Natural killer cell treated with Interleukin-12 subunit alpha and Interleukin-12 subunit beta and Interleukin-15 and Interleukin-18, amount 100 ng/mL, for 72 hours (primary cell): Measurements from ENCODE around the gene CACNA1B. TPM values are rescaled to one million over a fixed set of nuclear protein-coding genes. Genes with fewer than 3 reads are reported as not detected.
"Not testable (repeated sequence)": the region's sequence is repeated elsewhere in the genome, so short reads cannot be mapped to it uniquely, and the experiment has no call there.

Experiments used
- ATAC-seq, 2 donors: fragments of 150-1000 bp; cut with Tn5 transposase in 1 of 2; sonication (Bioruptor Pico), chemical (Tn5 transposase) in 1 of 2; 2 replicates each; pipeline ENCODE4 v1.10.0; 2021
- DNase-seq: peaks from one replicate; pipeline ENCODE4 v3.0.0; 2022; ENCODE audit warnings: low spot score
- H3K27ac Mint-ChIP-seq, 2 donors: 1 replicate in 1 of 2; 2 replicates in 1 of 2; pipeline ENCODE4 v1.8.0; 2022; ENCODE audit warnings: mixed read lengths in 2 of 2, mild to moderate bottlenecking in 1 of 2, moderate library complexity in 1 of 2
- H3K27me3 Mint-ChIP-seq, 2 donors: 1 replicate in 1 of 2; 2 replicates in 1 of 2; pipeline ENCODE4 v1.8.0; 2022; ENCODE audit warnings: mixed read lengths in 2 of 2
- H3K36me3 Mint-ChIP-seq: one replicate; pipeline ENCODE4 v1.8.0; 2022; ENCODE audit warnings: mixed read lengths
- H3K4me1 Mint-ChIP-seq, 2 donors: 1 replicate in 1 of 2; 2 replicates in 1 of 2; pipeline ENCODE4 v1.8.0; 2022; ENCODE audit warnings: low read depth in 2 of 2, mixed read lengths in 2 of 2, mild to moderate bottlenecking in 1 of 2
- H3K4me3 Mint-ChIP-seq: one replicate; pipeline ENCODE4 v1.8.0; 2022; ENCODE audit warnings: mixed read lengths
- H3K9me3 Mint-ChIP-seq: 2 replicates; pipeline ENCODE4 v1.8.0; 2022; ENCODE audit warnings: mixed read lengths
- total RNA-seq, 2 donors: library from RNA; stranded (reverse); gene quantifications; one replicate each; pipeline ENCODE4 v1.2.3, GENCODE V29; 2022

Gene CACNA1B
- total RNA-seq, 2 donors from 2014 or later: 0.11 to 0.90 TPM

DNA sequence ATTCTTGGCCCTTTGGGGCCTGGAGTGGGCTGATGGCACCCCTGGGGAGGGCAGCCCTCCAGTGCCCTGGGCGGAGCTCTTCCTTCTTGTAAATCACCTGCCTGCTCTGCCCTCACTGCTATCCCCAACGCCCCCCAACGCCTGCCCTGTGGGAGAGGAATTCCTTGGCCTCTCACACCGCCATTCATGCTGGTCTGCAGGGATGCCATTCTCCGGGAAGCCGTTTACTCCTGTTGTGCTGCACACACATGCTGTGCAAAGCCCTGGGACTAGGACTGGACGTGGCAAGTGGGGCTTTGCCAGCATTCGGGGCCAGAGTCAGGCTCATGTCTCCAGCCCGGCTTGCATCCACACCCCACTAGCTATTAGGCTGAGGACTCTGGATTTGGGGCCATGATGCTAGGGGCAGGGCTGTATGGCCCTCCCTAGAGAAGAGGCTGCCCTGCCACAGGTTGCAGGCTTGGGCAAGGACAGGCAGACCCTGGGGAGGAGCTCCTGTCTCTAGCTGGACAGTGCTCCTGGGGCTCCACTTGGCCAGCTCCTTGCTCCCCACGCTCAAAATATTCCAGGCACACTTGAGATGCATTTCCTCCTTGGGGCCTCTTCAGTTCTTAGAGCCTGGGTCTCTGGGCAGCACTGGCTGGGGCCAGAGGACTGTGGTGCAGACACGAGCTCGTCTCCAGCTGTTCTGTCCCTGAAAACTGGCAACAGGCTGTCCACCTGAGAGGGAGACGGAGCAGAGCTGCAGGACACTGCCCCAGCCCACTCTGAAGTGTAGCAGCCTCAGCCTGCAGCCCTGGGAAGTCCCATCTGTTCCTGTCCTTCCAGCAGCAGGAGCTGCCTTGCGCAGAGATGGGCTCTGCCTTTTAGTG, 226.9 kb downstream of the CACNA1B start:
- no peaks in the 10 kb centered on the region for H3K9me3 Mint-ChIP-seq
- ATAC-seq (no peak), DNase-seq (peak; percentile 39)
- H3K4me3 Mint-ChIP-seq: no peak overlapping the region
- peaks cover 5 to 12% of the 10 kb centered on the region in 2 donors for H3K27me3 Mint-ChIP-seq
- no peak overlapping the region for H3K27ac Mint-ChIP-seq
- H3K4me1 Mint-ChIP-seq: no peaks in the 10 kb centered on the region
- no peaks in the 10 kb centered on the region for H3K36me3 Mint-ChIP-seq

DNA sequence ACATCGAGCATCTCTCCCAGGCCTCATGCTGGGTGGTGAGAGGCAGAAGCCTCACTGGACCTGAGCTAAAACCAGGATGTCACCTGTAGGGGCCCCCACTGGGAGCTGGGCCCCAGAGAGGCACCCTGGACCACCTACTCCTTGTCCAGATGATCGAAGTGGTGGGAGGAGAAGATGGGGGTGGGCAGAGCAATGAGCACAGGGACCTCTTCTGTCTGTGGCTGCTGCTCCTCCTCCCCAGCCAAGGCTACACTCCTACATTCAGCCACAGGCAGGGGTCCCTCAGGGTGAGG, 227.5 kb downstream of the CACNA1B start:
- Mint-ChIP-seq H3K36me3 (no peaks in the 10 kb centered on the region), H3K4me1 (no peaks in the 10 kb centered on the region), H3K27ac (no peak overlapping the region), H3K4me3 (no peak overlapping the region), H3K9me3 (no peaks in the 10 kb centered on the region), H3K27me3 (peaks cover 5 to 12% of the 10 kb centered on the region in 2 donors)
- DNase-seq (peak; percentile 18), ATAC-seq (no peak)

DNA sequence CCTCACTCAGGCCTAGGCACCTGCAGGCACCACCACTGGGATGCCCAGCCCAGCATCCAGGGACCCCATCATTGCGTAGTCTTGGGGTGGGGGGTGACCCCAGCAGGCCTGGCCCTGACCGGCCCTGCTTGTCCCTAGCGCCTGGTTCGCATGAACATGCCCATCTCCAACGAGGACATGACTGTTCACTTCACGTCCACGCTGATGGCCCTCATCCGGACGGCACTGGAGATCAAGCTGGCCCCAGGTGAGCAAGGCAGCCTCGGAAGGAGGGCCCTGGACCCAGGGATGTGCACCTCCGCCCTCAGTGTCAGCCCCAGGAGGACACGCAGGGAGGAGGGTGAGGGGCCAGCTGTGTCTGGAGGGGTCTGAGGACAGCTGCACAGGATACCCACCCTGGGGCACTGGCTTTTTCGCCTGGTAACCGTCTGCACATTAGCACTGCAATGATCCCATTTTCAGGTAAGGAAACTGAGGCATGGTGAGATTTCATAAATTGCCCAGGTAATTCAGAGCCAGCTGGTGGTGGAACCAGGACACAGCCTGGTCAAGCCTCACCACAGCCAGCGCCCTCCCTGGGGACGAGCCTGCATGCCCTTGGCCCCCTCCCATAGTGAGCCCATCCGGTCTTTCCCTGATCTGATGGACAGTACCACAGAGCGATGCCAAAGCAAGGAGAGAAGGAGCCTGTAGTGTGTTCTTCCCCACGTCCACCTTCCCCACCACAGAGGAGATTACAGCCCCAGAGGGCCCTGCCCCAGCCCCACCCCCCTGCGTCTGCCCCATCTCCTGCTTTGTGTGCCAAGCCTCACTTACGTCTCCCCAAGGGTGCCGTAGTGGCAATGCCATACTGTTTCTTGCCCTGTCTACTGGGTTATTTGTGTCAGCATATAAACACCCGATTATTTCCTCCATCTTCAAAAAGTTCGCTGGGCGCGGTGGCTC, 228.3 kb downstream of the CACNA1B start:
- DNase-seq (peak; percentile 57), ATAC-seq (no peak)
- H3K4me1 Mint-ChIP-seq: no peaks in the 10 kb centered on the region
- H3K4me3 Mint-ChIP-seq: no peak overlapping the region
- H3K36me3 Mint-ChIP-seq: no peaks in the 10 kb centered on the region
- H3K27me3 Mint-ChIP-seq: peaks cover 5 to 12% of the 10 kb centered on the region in 2 donors
- no peak overlapping the region for H3K27ac Mint-ChIP-seq
- no peaks in the 10 kb centered on the region for H3K9me3 Mint-ChIP-seq

DNA sequence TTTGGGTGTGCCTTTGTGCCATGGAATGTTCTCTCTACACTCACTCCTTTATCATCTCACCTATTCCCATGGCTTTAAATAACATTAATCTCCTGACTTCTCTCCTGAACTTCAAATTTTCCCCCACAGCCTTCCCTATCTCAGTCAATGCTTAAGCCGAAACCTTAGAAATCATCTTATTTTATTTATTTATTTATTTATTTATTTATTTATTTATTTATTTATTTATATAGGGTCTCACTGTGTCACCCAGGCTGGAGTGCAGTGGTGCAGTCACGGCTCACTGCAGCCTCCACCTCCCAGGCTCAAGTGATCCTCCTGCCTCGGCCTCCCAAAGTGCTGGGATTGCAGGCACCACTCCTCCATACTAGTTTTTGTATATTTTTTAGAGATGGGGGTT, 229.5 kb downstream of the CACNA1B start:
- not testable (repeated sequence) for H3K36me3 Mint-ChIP-seq, H3K4me3 Mint-ChIP-seq, H3K4me1 Mint-ChIP-seq, ATAC-seq, H3K27ac Mint-ChIP-seq, H3K9me3 Mint-ChIP-seq, DNase-seq
- peaks cover 5 to 12% of the 10 kb centered on the region in 2 donors for H3K27me3 Mint-ChIP-seq

DNA sequence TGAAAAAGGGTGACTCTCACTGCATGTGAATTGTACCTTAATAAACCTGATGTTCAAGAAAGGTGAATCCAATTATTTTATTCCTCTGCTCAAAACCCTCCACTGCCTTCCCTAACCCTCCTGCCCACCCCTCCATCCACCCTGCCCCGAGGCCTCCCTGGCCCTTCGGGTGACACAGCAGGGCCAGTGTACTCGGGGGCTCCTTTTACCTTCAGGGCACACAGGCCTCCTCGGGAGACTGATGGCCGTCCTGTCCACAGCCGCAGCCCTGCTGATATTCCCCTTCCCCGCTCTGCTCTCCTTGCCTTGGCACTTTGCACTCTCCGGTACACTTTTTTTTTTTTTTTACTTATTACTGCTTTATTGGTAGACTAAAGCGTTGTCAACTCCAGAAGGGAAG, 234.0 kb downstream of the CACNA1B start:
- Mint-ChIP-seq H3K9me3 (no peaks in the 10 kb centered on the region), H3K4me1 (no peaks in the 10 kb centered on the region)

DNA sequence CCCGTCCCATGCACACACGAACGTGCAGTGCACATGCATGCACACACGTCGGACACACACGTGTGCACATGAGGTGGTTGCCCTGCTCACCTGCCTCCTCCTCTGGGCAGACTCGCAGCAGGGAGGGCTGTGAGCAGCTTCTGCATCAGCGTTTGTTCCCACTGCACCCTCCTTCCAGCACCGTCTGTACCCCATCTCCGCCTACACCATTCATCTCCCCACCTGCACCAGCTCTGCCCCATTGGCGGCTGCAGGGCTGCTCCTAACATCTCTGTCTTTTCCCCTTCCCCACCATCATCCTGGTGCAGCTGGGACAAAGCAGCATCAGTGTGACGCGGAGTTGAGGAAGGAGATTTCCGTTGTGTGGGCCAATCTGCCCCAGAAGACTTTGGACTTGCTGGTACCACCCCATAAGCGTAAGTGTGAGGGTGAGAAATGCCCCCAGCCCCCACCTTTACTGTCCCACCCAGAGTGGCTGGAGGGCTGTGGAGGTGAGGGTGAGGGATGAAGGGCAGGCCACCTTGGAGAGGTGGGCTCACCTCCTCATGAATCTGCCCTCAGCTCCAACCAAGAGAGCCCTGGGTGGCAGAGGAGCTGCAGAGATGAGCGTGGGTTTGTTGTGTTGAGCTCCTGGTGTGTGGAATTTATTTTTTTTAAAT, 234.6 kb downstream of the CACNA1B start:
- no peaks in the 10 kb centered on the region for H3K36me3 Mint-ChIP-seq
- peak overlapping the region in 1 of 2 donors; percentile 47 for H3K27ac Mint-ChIP-seq
- H3K4me1 Mint-ChIP-seq: no peaks in the 10 kb centered on the region
- peaks cover 5 to 6% of the 10 kb centered on the region in 2 donors for H3K27me3 Mint-ChIP-seq
- DNase-seq: no peak
- H3K4me3 Mint-ChIP-seq: no peak overlapping the region
- no peaks in the 10 kb centered on the region for H3K9me3 Mint-ChIP-seq
- ATAC-seq: peak in 1 of 2 donors; percentile 27

More for the DNA sequence above, 234.0 kb downstream of the CACNA1B start:
- DNase-seq (no peak), ATAC-seq (no peak)
- Mint-ChIP-seq H3K27me3 (peaks cover 11% of the 10 kb centered on the region in 2 donors), H3K27ac (peak overlapping the region in 1 of 2 donors; percentile 47), H3K36me3 (no peaks in the 10 kb centered on the region), H3K4me3 (no peak overlapping the region)

DNA sequence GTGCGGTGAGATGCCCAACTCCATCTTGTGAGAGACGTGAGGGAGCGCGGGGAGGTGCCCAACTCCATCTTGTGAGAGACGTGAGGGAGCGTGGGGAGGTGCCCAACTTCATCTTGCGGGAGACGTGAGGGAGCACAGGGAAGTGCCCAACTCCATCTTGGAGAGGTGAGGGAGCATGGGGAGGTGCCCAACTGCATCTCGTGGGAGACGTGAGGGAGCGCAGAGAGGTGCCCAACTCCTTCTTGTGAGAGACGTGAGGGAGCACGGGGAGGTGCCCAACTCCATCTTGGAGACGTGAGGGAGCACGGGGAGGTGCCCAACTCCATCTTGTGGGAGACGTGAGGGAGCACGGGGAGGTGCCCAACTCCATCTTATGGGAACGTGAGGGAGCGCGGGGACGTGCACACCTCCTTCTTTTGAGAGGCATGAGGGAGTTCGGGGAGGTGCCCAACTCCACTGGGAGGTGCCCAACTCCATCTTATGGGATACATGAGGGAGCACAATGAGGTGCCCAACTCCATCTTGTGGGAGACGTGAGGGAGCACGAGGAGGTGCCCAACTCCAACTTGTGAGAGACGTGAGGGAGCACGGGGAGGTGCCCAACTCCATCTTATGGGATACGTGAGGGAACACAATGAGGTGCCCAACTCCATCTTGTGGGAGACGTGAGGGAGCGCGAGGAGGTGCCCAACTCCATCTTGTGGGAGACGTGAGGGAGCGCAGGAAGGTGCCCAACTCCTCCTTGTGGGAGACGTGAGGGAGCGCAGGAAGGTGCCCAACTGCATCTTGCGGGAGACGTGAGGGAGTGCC, 235.4 kb downstream of the CACNA1B start:
- DNase-seq (no peak), ATAC-seq (no peak)
- no peak overlapping the region for H3K27ac Mint-ChIP-seq
- H3K27me3 Mint-ChIP-seq: peaks cover 0 to 6% of the 10 kb centered on the region in 2 donors
- H3K4me1 Mint-ChIP-seq: no peaks in the 10 kb centered on the region
- H3K4me3 Mint-ChIP-seq: no peak overlapping the region
- H3K36me3 Mint-ChIP-seq: no peaks in the 10 kb centered on the region
- no peaks in the 10 kb centered on the region for H3K9me3 Mint-ChIP-seq

DNA sequence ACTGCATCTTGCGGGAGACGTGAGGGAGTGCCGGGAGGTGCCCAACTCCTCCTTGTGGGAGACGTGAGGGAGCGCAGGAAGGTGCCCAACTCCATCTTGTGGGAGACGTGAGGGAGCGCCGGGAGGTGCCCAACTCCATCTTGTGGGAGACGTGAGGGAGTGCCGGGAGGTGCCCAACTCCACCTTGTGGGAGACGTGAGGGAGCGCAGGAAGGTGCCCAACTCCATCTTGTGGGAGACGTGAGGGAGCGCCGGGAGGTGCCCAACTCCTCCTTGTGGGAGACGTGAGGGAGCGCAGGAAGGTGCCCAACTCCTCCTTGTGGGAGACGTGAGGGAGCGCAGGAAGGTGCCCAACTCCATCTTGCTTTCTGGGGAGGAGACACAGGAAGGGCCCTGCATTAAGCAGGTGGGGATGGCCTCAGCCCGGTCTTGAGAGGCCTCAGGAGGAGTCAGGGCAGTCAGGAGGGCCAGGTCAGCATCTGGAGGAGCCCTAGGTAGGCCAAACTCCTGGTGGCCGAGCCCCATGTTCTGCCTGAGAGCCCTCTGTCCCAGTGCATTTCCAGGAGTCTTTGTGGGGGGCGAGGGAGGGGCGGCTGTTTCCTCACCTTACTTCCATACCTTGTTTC, 236.2 kb downstream of the CACNA1B start:
- not testable (repeated sequence) for H3K4me1 Mint-ChIP-seq, ATAC-seq, H3K27ac Mint-ChIP-seq, DNase-seq, H3K36me3 Mint-ChIP-seq, H3K4me3 Mint-ChIP-seq, H3K9me3 Mint-ChIP-seq, H3K27me3 Mint-ChIP-seq

DNA sequence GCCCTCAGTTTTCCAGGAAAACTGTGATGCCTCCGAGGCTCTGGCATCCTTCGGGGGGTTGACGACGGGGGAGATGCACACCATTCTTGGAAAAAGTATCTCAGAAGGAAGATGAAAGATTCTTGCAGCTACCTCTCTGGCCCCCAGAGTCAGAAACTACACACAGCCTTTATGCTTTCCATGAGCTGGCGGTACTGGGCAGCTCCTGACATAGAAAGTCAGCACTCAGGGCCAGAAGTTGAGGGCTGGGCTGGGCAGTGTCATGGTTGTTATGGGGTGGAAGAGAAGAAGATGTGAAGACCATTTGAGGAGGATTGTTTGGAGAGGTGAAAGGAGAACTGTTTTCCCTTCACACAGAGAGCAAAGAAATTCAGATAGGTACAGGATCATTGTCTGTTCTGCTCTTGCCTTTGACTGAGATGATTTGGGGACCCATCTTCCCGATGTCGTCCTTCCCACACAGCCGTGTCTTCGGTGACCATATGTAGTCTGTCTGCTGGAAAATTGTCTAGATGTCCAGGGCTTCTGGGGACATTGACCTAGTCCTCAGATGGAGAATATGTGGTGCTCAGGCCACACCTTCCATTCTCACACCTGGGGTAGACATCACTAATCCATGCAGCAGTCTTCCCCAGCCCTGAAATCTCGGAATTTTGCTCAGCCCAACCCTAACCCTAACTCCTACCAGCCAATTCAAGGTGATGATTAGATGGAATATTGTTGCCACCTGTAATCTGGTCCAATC, 237.1 kb downstream of the CACNA1B start:
- Mint-ChIP-seq H3K4me3 (no peak overlapping the region), H3K27me3 (peaks cover 0 to 6% of the 10 kb centered on the region in 2 donors), H3K9me3 (no peaks in the 10 kb centered on the region), H3K27ac (no peak overlapping the region), H3K36me3 (no peaks in the 10 kb centered on the region), H3K4me1 (no peaks in the 10 kb centered on the region)
- ATAC-seq: no peak
- DNase-seq: no peak

DNA sequence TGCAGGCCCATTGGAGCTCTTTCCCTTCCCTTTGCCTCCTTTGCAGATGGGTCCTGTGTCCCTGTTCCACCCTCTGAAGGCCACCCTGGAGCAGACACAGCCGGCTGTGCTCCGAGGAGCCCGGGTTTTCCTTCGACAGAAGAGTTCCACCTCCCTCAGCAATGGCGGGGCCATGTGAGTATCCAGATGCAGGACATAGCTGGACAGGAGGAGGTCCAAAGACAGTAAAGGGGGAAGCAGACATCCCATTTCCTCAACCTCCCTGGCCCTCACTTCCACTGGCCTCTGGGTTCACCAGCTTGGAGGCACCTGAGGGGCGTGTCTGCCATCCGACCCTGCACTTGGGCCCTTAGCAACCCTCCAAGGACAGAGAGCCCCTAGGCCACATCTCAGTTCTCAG, 237.9 kb downstream of the CACNA1B start:
- H3K36me3 Mint-ChIP-seq: no peaks in the 10 kb centered on the region
- DNase-seq (no peak), ATAC-seq (no peak)
- peaks cover 0 to 6% of the 10 kb centered on the region in 2 donors for H3K27me3 Mint-ChIP-seq
- H3K4me3 Mint-ChIP-seq: no peak overlapping the region
- H3K27ac Mint-ChIP-seq: no peak overlapping the region
- no peaks in the 10 kb centered on the region for H3K9me3 Mint-ChIP-seq
- H3K4me1 Mint-ChIP-seq: no peaks in the 10 kb centered on the region

DNA sequence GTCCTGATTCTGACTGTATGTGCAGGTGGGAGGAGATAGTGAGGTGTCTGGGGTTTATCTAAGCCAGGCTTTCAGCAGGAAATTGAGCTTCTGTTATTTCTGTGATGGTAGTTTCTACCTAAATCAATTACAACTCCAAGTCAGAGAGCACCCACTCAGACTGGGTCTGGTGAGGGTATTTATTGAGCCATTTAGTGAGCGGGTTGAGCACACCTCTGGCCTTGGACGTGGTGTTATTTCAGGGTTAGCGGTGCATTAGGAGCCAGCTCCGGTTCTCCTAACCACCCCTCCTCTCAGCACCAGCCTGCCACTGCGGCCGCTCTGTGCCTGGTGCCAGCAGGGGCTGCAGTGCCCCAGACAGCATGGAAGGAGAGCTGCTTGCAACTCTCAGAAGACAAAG, 238.9 kb downstream of the CACNA1B start:
- ATAC-seq (no peak), DNase-seq (no peak)
- H3K4me3 Mint-ChIP-seq: no peak overlapping the region
- peaks cover 0 to 6% of the 10 kb centered on the region in 2 donors for H3K27me3 Mint-ChIP-seq
- H3K4me1 Mint-ChIP-seq: no peaks in the 10 kb centered on the region
- no peak overlapping the region for H3K27ac Mint-ChIP-seq
- H3K36me3 Mint-ChIP-seq: no peaks in the 10 kb centered on the region
- H3K9me3 Mint-ChIP-seq: no peaks in the 10 kb centered on the region

DNA sequence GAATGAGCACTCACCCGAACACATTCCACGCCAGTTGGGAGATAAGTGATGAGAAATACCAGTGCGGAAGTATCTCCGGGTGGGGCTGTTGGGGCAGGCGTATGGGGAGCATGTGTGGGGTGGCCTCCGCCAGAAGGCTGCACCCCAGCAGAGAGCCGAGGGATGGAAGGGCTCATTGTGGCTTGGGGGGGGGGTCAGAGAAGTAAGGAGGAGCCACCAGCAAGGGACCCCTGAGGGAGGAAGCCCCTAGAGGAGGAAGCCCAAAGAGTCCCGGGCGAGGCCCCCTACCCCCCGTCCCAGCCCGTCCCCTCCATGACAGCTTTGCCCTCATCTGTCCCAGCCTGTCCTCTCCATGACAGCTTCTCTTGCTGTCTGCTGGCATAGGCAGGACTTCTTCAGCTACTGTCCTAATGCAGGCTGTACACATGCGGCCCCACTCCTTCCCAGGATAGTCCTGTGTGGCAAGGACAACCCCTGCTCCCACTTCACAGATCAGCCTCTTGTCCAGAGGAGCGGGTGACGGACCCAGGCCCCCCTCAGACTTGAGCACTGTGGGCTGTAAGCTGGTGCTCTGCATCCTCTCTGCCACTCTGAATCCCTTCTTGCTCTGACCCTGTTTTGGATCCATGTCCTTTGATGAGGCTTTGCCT, 239.6 kb downstream of the CACNA1B start:
- Mint-ChIP-seq H3K4me1 (no peaks in the 10 kb centered on the region), H3K36me3 (no peaks in the 10 kb centered on the region), H3K9me3 (no peaks in the 10 kb centered on the region), H3K27me3 (peaks cover 0 to 4% of the 10 kb centered on the region in 2 donors), H3K4me3 (no peak overlapping the region), H3K27ac (no peak overlapping the region)
- DNase-seq (no peak), ATAC-seq (no peak)
